ENCODE data around the gene TTC33.
"Not testable (repeated sequence)": the region's sequence is repeated elsewhere in the genome, so short reads cannot be mapped to it uniquely, and the experiment has no call there.

TTC33 gene

DNA sequence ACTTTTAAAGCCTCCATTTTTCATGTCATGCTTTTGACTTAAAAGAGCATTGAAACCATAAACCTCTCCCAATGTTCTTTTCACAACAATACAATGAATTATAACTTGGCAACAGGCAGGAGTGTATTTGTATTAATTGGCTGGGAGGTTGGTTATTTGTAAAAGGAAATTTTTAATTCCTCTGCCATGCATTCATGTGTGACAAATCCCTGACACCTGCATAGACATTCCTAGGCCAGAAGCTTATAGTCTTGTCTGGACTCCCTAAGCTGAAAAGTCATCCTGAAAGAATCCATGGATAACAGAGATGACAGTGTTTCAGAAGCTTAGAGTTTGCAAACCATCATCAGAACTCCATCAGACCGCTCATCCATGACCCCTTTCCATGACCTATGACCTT is 152.4 kb downstream of the TTC33 start:
- DNase-seq, result no peak

DNA sequence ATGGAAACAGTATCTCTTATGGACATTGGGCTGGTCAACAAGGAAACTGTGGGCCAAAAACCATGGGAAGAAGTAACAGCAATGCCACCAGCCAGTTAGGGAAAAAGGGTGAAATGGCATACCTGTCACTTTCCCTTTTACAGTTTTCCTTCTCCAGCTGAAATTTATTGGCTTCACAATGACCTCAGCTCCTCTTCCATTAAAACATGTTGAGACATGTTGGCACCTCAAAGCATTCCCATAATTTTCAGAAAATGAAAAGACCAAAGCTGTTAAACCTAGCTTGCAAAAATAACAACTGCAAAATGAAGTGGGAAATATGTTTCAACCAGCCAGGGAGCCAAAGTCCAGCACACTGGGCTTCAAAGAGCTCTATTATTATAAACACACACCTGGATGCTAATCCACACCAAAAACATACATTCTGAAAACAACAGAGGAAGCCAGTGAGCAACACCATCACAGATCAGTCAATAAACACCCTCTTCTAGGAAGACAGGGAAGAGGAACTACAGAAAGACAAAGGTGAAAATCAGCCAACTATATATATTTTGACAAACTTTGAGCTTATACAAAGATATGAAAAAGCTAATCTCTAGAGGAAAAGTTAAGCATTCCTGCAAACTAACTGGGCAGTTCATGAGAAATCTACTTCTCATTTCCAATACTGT is 154.4 kb downstream of the TTC33 start:
- no peak for DNase-seq

DNA sequence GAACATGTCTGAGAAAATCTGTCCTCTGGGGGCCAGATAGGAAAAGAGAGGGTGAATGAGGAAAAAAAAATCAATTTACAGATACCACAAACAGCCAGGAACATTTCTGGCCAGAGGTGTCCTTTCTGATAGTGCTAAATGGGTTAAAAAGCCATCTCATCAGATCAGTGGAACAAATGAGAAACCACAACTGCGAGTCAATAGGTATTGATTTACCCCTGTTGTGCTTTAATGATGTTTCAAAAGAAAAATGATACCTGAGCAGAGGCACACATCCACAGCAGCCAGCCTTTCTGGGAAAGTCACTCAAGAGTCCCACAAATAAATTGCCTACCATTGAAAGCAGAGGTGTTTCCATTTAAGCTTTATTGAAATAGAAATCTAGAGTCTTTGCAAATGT is 155.4 kb downstream of the TTC33 start:
- DNase-seq, result no peak

DNA sequence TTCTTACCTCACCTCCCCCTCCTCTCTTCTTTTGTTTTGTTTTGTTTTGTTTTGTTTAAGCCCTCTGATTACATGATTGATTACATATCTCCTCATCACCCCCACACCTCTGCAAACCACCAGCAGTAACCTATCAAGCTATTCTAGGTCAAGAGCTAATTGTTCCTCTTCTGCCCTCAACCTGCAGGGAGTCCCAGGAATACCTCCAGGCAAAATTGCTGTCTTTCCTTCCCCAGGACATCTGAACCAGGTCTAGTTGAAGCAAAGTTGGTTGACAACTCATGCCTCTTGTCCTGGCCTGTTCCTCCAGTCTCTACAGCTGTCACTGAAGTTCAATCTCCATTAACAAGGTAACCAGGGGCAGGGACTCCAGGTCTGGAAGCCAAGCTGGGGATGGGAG is 156.1 kb downstream of the TTC33 start:
- DNase-seq, result no peak

DNA sequence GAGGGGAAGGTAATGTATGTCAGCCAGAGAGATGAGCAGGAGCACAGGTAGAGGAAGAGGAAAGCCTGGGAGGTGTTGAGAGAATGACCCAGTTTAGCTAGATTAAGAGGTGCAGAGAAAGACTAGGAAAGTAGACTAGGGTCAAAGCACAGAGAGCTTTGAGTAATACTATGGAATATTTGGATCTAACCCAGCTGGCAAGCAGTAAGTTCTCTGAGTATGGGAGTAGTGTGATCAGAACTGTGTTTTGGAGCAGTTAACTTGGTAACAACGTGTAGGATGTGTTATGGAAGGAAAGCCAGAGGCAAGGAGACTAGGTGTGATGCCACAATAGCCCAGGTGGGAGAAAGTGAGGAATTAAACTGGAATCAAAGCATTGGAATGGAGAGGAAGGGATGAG is 160.9 kb downstream of the TTC33 start:
- DNase-seq, result no peak

DNA sequence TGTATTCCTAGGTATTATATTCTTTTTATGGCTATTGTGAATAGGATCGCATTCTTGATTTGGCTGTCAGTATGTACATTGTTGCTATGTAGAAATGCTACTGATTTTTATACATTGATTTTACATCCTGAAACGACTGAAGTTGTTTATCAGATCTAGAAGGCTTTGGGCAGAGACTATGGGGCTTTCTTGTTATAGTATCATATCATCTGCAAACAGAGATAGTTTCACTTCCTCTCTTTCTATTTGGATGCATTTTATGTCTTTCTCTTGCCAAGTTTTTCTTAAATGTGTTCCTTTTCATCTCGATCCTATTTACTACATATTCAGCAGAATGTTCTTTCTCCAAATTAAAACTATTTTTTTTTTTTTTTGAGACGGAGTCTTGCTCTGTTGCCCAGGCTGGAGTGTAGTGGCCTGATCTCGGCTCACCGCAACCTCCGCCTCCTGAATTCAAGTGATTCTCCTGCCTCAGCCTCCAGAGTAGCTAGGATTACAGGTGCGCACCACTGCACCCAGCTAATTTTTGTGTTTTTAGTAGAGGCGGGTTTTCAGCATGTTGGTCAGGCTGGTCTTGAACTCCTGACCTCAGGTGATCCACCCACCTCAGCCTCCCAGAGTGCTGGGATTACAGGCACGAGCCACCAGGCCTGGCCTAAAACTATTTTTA is 163.9 kb downstream of the TTC33 start:
- not testable (repeated sequence) for DNase-seq

DNA sequence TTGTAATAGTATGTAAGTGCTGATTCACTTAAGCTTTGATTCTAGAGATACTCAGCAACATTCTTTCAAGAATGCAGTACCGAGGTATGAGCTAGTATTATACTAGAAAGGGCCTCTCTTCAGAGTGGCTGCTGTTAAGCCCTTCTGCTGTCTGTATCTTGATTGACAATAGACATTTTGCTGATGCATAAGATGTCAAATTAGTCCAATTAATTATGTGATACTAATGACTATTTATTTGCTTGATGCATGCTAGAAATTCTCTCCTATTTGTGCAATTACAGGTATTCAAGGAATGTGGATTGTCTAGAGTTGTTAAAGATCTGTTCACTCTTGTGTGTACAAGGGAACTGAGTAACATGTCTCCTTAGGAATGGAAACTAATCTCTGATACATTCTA is 168.4 kb downstream of the TTC33 start:
- no peak for DNase-seq

DNA sequence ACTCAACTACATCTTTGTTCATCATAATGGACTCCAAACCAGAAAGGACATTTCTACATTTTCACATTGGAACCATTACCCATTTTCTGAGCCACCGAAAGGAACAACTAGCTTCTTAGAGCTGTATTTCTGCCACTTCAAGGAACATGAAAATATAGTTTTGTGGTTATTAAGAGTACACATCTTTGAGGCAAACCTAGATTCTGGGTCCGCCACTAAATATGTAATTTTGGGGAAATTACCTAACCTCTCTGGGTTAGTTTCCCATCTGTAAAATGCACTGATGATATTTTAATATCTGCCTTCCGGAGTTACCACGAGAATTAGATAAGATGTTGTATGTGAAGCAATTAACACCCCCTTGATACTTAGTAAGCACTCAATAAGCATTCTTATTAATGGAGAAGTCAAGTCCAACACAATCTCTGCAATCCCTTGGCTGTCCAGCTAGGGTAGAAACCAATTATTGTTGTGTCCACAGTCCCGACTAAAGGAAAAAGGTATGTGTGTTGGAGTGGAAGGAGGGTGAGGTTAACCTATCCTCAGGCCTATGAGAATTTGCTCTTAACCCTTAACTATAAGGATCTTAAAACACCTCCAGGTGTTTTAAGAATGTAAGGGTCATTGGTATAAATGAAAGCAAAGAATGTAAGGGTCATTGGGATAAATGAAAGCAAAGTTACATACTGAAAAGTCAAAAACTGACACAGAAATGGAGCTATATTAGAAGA is 170.1 kb downstream of the TTC33 start:
- DNase-seq, result no peak

DNA sequence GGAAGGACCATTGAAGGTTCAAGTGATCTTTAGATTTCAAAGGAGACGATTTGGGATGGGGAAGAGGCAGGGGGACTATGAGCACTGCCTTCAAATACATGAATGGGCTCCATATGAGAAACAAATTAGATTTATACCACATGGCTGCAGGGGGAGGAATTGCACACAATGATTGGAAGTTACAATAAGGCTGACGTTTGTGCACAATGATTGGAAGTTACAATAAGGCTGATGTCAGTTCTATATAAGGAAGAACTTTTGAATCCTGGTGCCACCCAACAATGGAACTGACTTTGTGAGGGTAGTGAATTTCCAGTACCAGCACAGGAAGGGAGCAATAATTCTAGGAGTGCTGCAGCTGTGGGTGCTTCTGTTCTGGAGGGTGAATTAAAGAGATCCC is 171.7 kb downstream of the TTC33 start:
- no peak for DNase-seq

DNA sequence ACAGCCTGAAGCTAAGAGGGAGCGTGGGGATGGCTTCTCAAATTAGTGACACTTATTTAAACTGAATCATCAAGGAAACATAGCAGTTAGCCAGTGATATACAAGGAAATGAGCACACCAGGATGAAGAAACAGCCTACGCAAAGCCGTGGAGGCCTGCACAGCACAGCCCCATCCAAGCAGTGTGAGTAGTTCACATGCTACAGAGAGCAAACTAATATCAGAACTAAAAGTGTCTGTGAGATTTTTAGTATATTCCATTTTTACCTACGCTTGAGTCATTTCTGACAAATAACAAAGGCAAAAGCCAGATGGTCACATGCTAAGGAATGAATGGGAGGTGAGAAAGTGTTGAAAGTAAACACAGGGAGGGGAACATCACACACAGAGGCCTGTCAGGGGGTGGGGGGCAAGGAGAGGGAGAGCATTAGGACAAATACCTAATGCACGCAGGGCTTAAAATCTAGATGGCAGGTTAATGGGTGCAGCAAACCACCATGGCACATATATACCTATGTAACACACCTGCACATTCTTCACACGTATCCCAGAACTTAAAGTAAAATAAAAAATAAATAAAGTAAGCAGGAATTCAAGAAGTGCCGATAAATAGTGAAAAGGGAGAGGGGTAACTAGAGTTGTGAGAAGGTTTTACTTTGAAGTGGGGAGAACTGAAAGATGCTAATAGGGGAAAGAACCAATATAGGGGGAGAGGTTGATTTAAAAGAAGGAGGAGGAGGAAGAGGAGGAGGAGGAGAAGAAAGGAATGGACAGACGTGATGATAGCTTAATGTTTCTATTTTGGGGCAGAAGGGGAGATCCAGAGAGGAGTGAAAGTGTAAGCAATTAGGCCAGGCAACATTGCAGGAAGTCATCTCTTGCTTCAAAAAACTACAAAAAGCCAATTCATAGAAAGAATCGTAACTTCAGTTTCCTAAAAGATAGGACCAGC is 177.0 kb downstream of the TTC33 start:
- DNase-seq, result no peak

DNA sequence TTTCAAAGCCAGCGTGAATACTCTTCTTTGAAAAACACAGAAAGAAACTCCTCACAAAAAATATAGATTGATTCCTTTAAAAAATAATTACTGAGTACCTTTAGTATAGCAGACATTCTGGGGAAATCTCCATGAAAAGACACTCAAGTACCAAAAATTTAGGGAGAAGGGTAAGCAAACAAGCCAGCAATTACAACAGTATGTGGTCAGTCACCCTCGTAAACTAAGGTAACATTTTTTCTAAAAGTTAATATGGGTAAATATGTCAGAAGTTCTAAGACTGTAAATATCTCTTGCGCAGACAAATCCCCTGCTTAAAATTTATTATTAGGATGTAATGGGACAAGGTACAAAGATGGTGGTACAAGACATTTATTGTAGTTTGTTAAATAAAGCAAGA is 178.0 kb downstream of the TTC33 start:
- DNase-seq, result no peak

DNA sequence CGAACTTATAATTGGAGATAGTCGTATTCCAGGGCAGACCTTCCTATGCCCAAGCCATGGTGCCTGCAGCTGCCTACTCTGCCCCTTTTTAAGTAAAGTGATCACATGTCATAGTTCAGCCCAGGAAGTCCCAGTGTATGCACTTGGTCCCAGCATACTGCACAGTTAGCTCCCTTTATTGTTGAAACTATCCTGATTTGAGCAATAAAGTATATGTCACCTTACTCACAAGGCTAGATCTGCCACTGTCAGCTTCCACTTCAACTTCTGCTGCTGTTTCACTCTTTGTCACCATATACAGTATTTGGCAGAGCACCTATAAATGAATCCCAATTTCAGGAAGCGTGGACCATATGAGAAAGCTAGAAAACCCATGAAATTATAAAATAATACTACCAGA is 179.8 kb downstream of the TTC33 start:
- no peak for DNase-seq

DNA sequence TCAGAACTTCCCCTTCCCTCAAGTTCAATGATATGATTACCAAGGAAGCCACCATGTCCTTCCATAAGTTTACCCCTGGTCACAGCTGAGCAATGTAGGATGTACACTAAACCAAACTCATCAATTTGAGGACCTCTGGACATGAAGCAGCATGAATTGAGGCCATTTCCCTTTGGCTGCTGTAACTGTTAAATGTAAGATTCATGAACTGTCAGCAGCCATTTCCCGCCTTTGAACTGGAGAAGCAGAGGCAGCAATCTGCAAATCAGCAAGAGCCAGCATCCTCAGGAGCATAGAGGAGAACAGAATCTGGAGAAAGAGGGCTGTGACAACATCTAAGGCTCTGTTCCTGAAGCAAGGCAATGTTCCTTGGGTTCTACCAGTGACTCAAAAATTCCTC is 180.3 kb downstream of the TTC33 start:
- DNase-seq, result no peak

DNA sequence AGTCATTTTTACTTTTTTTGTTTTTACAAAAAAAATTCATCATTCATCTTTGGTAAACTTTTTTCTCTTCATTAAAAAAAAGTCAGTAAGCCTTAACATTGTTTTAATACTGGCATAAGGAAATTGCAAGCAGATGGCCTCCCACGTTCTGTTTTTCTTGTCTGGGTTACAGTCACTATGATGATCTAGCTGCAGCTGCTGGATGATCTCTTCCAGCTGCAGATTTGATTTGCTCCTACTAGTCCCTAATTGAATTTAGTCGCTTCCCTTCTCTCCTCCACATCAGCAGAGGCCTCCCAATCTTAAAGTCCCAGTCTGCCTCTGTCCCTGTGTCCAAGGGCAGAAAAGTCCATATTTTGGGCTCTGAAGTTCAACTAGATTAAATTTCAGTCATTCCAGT is 182.8 kb downstream of the TTC33 start:
- DNase-seq, result no peak

DNA sequence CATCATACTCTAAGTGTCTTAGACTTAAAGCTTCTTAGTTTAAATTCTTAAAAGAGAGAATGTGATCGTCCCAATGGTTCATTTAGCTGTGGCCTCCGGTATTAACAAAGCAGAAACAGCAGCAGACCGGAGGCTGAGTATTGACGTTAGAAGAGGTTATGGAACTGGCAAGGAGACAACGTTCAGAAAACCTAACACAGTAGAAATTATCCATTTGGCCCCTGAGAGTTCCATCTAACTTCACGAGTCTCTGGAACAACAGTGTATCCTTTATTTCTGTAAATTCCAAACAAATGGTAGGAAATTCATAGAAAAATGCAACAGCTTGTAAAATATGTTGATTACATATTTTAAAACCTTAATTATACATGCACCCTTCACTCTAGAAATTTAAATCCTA is 183.4 kb downstream of the TTC33 start:
- no peak for DNase-seq

DNA sequence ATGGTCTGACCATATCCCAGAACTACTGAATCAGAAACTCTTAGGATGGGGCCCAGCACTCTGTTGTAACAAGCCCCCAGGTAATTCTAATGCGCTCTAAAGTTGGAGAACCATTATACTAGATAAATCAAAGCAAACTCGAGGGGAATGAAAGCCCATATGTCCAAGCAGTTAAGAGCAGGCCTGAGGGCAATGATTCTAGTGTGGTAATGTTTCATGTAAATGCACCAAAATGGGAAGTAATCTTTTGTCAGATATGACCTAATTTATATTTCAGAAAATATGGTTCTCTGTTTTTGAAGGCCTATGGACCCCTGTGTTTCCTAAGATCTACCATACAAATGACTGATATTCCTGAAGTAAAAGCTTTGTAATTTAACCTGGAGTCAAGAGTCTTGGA is 184.0 kb downstream of the TTC33 start:
- no peak for DNase-seq

DNA sequence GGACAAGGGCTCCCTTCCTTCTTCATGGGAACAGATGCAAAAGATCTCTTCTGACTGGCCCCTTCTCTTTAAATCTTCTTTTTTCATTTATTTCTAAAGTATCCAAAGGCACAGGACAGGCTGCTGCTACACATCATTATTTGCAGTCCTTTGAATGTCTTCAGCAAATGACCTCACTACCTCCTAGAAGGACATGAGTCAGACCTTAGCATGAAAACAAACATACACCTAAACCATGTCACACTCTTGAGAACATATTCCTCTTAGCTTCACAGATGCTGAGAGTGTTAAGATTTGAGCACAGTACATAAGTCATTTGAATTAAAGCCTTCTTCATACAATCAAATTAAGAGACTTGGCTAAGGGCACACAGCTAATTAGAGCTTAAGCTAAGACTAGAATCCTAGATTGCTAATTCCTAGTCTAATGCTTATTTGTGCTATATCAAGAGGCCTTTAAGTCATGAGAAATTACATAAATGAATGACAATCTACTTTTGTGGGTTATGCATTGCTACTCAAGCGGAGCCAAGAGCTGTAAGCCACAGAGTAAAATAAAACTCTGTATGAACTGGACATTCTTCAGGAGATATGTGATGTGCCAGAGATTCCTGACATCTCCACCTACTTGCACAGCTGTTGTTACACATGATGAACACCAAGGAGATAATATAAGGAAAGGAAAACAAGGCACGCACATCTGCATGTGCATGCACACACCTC is 185.2 kb downstream of the TTC33 start:
- DNase-seq, result no peak

DNA sequence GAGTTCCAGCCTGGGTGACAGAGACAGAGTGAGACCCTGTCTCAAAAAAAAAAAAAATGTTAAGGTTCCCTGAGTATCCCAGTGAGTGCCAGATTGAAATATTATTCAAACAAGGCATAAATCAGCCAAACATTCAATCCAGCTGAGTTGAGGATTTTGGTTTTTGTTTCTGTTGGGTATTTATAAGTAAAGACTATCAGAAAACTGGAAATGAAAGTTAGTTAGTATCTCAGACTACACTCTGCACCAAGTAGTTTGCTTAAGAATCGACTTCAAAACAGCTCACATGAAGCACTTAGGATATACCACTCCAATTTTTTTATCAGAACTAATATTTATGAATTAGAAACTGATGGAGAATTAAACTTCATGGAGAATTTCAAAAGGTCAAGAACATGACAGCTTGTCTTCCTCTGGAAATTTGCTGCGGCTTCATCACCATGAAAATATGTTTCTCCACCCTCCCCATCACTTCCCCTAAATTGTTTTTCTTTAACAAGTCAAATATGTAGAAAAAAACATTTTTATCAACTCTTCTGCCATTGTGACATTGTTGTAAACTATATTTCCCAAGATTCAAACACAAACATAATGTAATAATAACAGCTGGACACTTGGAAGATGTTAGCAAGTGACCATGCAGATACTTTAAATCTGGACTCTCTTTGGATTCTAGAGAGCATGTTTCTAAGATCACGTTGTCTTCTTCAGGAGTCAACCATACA is 186.1 kb downstream of the TTC33 start:
- DNase-seq, result no peak

DNA sequence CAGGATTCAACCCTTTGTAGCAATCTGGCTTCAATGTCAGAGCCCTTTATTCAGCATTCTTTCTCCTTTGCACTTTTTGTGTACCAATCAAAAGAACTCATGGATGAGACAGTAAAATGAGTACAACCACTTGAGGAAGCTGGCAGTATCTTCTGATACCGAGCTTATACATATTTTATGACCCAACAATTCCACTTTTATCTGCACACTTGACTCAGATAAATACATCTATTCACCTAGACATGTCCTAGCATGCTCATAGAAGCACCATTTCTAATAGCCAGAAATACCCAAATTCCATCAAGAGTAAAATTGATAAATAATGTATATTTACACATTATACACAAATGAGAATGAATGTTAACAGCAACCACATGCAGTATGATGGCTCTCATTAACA is 187.2 kb downstream of the TTC33 start:
- DNase-seq, result no peak

DNA sequence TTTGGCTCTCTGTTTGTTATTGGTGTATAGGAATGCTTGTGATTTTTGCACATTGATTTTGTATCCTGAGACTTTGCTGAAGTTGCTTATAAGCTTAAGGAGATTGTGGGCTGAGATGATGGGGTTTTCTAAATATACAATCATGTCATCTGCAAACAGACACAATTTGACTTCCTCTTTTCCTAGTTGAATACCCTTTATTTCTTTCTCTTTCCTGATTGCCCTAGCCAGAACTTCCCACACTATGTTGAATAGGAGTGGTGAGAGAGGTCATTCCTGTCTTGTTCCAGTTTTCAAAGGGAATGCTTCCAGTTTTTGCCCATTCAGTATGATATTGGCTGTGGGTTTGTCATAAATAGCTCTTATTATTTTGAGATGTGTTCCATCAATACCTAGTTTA is 192.6 kb downstream of the TTC33 start:
- not testable (repeated sequence) for DNase-seq

DNA sequence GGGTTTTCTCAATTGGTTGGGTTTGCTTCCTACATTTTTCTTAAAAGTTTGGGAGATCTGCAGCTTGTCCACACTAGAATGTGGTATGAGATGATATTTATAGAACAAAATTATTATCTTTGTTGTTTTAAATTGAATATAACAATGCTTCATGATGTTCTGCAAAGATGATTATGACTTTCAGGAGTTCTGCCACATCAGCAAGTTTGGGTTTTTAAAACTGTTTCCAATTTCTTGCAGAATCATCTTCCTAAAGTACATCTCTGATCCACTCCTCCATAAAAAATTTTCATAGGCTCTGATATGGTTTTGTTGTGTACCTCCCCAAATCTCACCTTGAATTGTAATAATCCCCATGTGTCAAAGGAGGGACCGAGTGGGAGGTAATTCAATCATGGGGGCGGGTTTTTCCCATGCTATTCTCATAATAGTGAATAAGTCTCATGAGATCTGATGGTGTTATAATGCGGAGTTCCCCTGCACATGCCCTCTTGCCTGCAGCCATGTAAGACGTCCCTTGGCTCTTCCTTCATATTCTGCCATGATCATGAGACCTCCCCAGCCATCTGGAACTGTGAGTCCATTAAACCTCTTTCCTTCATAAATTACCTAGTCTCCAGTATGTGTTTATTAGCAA is 195.2 kb downstream of the TTC33 start:
- no peak for DNase-seq

All from NCI-H510A treated with DMSO at 0.1 percent for 48 hours (cell line).